Glutamatergic neuron (in vitro differentiated cells): ENCODE data around the gene EIF4E3. TPM values are rescaled to one million over a fixed set of nuclear protein-coding genes. Genes with fewer than 3 reads are reported as not detected.

Experiments
- DNase-seq: peaks from one replicate; pipeline ENCODE4 v3.0.0; 2022
- H3K27ac Mint-ChIP-seq: one replicate; pipeline ENCODE4 v1.8.0; 2020; ENCODE audit warnings: mild to moderate bottlenecking, mixed read lengths, inconsistent platforms; ENCODE audit not compliant: unreplicated experiment
- H3K27me3 Mint-ChIP-seq: one replicate; pipeline ENCODE4 v1.8.0; 2020; ENCODE audit warnings: mild to moderate bottlenecking, moderate library complexity, mixed read lengths, inconsistent platforms; ENCODE audit not compliant: unreplicated experiment
- H3K36me3 Mint-ChIP-seq: one replicate; pipeline ENCODE4 v1.8.0; 2020; ENCODE audit warnings: mild to moderate bottlenecking, mixed read lengths, inconsistent platforms; ENCODE audit not compliant: unreplicated experiment
- H3K4me1 Mint-ChIP-seq: one replicate; pipeline ENCODE4 v1.8.0; 2020; ENCODE audit warnings: mild to moderate bottlenecking, low read depth, mixed read lengths, inconsistent platforms; ENCODE audit not compliant: unreplicated experiment
- H3K4me3 Mint-ChIP-seq: one replicate; pipeline ENCODE4 v1.8.0; 2020; ENCODE audit warnings: mild to moderate bottlenecking, mixed read lengths, inconsistent platforms; ENCODE audit not compliant: unreplicated experiment
- H3K9me3 Mint-ChIP-seq: one replicate; pipeline ENCODE4 v1.8.0; 2020; ENCODE audit warnings: mild to moderate bottlenecking, moderate library complexity, mixed read lengths, inconsistent platforms; ENCODE audit not compliant: unreplicated experiment
- total RNA-seq: library from RNA; stranded (reverse); fragmentation: NEBNext Ultra II Directional; extraction: Animal tissue kit (Norgen Biotek cat#: 25700); gene quantifications from one replicate; pipeline ENCODE4 v1.2.1, GENCODE V29; 2021; ENCODE audit not compliant: unreplicated experiment
- TF ChIP-seq, protein P1 (sequence below): fragments of 200-600 bp; sonication (generic); IDR thresholded peaks from one replicate; pipeline ENCODE4 v1.5.0; 2021; ENCODE audit not compliant: partially characterized antibody, unreplicated experiment

Gene EIF4E3
- total RNA-seq, 1 donor from 2014 or later: 21.9 TPM

DNA sequence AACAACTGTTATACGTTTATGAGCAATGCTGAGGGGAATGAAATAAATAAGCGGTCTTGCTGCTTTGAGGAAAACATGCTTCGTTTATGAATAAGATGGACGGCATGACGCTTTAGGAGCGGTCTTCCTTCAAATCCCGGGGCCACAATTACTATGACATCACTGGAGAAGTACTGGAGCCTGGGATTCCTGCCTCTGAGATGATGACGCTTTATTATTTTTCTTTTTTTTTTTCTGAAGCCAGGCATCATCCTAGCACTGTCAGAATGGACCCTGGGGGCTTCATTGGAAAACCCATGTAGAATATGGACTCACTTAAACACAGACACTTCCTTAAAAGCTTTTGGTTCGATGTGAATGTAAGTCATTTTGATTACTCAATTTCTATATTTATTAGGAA, 89.2 kb downstream of the EIF4E3 start:
- TF ChIP-seq, protein P1, sequence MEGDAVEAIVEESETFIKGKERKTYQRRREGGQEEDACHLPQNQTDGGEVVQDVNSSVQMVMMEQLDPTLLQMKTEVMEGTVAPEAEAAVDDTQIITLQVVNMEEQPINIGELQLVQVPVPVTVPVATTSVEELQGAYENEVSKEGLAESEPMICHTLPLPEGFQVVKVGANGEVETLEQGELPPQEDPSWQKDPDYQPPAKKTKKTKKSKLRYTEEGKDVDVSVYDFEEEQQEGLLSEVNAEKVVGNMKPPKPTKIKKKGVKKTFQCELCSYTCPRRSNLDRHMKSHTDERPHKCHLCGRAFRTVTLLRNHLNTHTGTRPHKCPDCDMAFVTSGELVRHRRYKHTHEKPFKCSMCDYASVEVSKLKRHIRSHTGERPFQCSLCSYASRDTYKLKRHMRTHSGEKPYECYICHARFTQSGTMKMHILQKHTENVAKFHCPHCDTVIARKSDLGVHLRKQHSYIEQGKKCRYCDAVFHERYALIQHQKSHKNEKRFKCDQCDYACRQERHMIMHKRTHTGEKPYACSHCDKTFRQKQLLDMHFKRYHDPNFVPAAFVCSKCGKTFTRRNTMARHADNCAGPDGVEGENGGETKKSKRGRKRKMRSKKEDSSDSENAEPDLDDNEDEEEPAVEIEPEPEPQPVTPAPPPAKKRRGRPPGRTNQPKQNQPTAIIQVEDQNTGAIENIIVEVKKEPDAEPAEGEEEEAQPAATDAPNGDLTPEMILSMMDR: no peak
- no peak for DNase-seq

DNA sequence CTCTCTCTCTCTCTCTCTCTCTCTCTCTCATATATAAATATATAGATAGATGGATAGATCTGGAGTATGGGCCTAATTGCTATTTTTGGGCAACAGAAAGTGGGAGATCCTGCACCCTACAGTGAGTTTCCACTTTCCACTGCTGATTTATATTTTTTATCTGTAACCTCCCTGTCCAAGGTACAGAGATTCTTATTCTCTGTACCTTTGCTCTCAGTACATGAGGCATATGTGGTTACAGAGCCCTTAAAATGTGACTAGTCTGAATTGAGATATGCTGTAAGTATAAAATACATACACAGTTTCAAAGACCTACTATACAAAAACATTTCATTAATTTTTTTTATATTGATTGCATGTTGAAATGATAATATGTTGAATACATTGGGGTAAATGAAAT, 90.5 kb downstream of the EIF4E3 start:
- no peaks in the 10 kb centered on the region for H3K27me3 Mint-ChIP-seq
- peaks cover 6% of the 10 kb centered on the region for H3K36me3 Mint-ChIP-seq
- no peaks in the 10 kb centered on the region for H3K4me1 Mint-ChIP-seq
- DNase-seq: no peak
- no peak overlapping the region for H3K4me3 Mint-ChIP-seq
- H3K27ac Mint-ChIP-seq: no peak overlapping the region
- peaks cover 7% of the 10 kb centered on the region for H3K9me3 Mint-ChIP-seq
- TF ChIP-seq, protein P1: no peak

More for the DNA sequence above, 89.2 kb downstream of the EIF4E3 start:
- Mint-ChIP-seq H3K9me3 (peaks cover 7% of the 10 kb centered on the region), H3K4me1 (no peaks in the 10 kb centered on the region), H3K27me3 (no peaks in the 10 kb centered on the region), H3K36me3 (peaks cover 6% of the 10 kb centered on the region), H3K27ac (no peak overlapping the region), H3K4me3 (no peak overlapping the region)

DNA sequence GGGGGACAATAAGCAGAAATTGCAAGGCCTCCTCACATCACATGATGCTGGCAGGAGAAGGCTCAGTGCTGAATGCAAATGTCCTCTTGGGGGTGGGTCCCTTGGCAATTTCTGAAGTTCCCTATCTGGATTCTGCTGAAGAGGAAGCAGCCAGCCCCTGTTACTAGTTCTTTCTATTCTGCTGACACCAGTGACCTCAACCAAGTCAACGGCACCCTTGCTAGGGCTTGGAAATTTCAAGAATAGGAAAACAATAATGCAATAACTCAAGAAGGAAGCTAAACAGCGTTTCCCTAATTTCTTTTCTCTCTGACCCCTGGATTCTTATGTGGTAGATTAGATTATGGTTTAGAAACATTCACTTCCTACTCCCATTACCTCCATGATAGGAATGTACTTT, 95.5 kb downstream of the EIF4E3 start:
- Mint-ChIP-seq H3K27me3 (no peaks in the 10 kb centered on the region), H3K4me1 (no peaks in the 10 kb centered on the region), H3K4me3 (no peak overlapping the region), H3K27ac (no peak overlapping the region), H3K36me3 (peaks cover 6% of the 10 kb centered on the region), H3K9me3 (peaks cover 7% of the 10 kb centered on the region)
- TF ChIP-seq, protein P1: no peak
- DNase-seq: no peak

DNA sequence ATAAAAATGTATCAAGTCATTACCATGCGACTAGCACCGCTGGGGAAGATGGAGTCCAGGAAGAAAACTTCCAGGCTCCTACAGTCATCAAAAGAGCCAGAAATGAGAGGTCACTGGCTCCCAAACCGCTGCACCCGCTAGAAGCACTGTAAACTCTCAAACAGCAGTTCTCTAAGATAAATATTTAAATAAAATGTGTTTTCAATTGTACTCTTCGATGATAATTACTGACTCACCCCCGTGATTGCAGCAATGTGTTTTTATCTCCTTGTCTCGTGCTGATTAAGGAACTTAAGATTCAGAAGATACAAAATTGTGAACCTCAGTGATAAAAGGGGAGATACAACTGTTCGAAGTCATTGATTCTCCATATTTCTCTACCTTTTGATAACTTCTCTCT, 95.9 kb downstream of the EIF4E3 start:
- TF ChIP-seq, protein P1: no peak
- H3K36me3 Mint-ChIP-seq: peaks cover 6% of the 10 kb centered on the region
- no peak overlapping the region for H3K27ac Mint-ChIP-seq
- no peak overlapping the region for H3K4me3 Mint-ChIP-seq
- H3K4me1 Mint-ChIP-seq: no peaks in the 10 kb centered on the region
- no peak for DNase-seq
- H3K27me3 Mint-ChIP-seq: no peaks in the 10 kb centered on the region
- peaks cover 7% of the 10 kb centered on the region for H3K9me3 Mint-ChIP-seq

DNA sequence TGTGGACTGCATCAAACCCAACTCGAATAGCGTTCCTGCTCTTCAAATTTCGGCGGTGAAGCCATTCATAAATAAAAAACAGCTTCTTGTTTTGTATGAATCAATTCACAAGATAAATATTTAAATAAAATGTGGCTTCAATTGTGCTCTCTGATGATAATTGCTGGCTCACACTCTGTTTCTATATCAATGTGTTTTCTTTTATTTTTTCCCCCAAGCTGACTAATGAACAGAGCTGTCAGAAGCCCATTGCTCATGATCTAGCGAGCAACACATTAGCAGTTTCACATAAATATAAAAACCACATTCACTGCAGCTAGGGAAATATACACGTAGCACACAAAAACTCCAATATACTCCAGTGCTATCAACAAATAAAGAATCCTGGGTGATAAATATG, 96.7 kb downstream of the EIF4E3 start:
- peaks cover 7% of the 10 kb centered on the region for H3K9me3 Mint-ChIP-seq
- no peak for DNase-seq
- H3K36me3 Mint-ChIP-seq: peaks cover 6% of the 10 kb centered on the region
- no peak overlapping the region for H3K4me3 Mint-ChIP-seq
- H3K27ac Mint-ChIP-seq: no peak overlapping the region
- no peaks in the 10 kb centered on the region for H3K27me3 Mint-ChIP-seq
- no peaks in the 10 kb centered on the region for H3K4me1 Mint-ChIP-seq
- TF ChIP-seq, protein P1: no peak
